SK-N-MC (cell line): ENCODE measurements around the gene SLC31A1.

Experiments used
- EZH2 ChIP-seq: fragments of 200-600 bp; sonication (generic); IDR thresholded peaks from one replicate; pipeline ENCODE4 v1.6.1; 2017; ENCODE audit warnings: antibody characterized with exemption
- POLR2AphosphoS5 ChIP-seq: IDR thresholded peaks from 2 replicates; pipeline ENCODE4 v1.6.1; 2012; ENCODE audit warnings: mild to moderate bottlenecking, low read depth, low read length, borderline replicate concordance

DNA sequence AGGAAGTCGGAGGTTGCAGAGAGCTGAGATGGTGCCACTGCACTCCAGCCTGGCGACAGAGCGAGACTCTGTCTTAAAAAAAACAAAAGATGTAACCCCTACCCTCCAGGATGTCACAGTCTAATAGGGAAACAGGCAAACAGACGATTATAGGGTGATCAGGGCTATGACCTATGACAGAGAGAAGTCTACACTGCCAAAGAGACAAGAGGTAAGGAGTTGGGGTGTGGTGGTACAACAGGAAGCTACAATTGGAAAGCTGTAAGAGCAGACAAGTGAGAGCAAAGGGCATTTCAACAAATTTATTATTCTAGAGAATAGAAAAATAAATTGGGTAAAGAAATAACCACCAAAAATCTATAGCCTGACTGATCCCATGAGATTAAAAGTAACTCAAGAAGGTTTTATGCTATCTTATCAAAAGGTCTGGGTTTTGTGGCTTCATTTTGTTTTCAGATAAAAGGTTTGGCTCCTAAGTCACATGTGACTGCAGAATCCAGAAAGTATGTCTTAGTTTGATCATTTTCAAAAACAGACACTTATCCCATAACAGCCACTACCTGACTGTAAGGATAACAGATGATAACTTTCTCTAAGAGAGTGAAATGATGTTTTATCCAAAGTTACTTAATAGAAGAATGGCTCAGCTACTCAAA is 46.7 kb downstream of the SLC31A1 start:
- no peak for TF ChIP-seq POLR2AphosphoS5
- TF ChIP-seq EZH2, result no peak
